ENCODE data around the gene DDC.

DDC gene

GRCh38 chr7:50431316-50431715, 133.9 kb downstream of the DDC start:
- no peak for DNase-seq (ENCODE audit: low read depth, low spot score)
- in situ Hi-C loops (cut with HindIII; ENCODE audit: low sequenced_read_pairs): no loop called here
- TF ChIP-seq CTCF (IDR thresholded peaks at IDR 0.05; ENCODE audit: low read depth, low read length): no peak
- H3K4me3 ChIP-seq (ENCODE audit: low read depth, low read length): no peak overlapping the region

GRCh38 chr7:50428911-50429310, 136.3 kb downstream of the DDC start:
- in situ Hi-C loops (cut with HindIII; ENCODE audit: low sequenced_read_pairs): no loop called here
- no peak for DNase-seq (ENCODE audit: low read depth, low spot score)
- TF ChIP-seq CTCF (IDR thresholded peaks at IDR 0.05; ENCODE audit: low read depth, low read length): no peak
- H3K4me3 ChIP-seq (ENCODE audit: low read depth, low read length): no peak overlapping the region

GRCh38 chr7:50427518-50427917, 137.7 kb downstream of the DDC start:
- no peak for TF ChIP-seq CTCF (IDR thresholded peaks at IDR 0.05; ENCODE audit: low read depth, low read length)
- no peak overlapping the region for H3K4me3 ChIP-seq (ENCODE audit: low read depth, low read length)
- in situ Hi-C loops (cut with HindIII; ENCODE audit: low sequenced_read_pairs): no loop called here
- no peak for DNase-seq (ENCODE audit: low read depth, low spot score)

- DNase-seq (ENCODE audit: low read depth, low spot score): no peak
- H3K4me3 ChIP-seq (ENCODE audit: low read depth, low read length): no peak overlapping the region
- in situ Hi-C loops (cut with HindIII; ENCODE audit: low sequenced_read_pairs): no loop called here
- no peak for TF ChIP-seq CTCF (IDR thresholded peaks at IDR 0.05; ENCODE audit: low read depth, low read length)
Measured at GRCh38 chr7:50426280-50427045, 138.7 kb downstream of the DDC start.

GRCh38 chr7:50425318-50425717, 139.9 kb downstream of the DDC start:
- no peak for TF ChIP-seq CTCF (IDR thresholded peaks at IDR 0.05; ENCODE audit: low read depth, low read length)
- no peak for DNase-seq (ENCODE audit: low read depth, low spot score)
- H3K4me3 ChIP-seq (ENCODE audit: low read depth, low read length): no peak overlapping the region
- in situ Hi-C loops (cut with HindIII; ENCODE audit: low sequenced_read_pairs): no loop called here

GRCh38 chr7:50423860-50424259, 141.3 kb downstream of the DDC start:
- TF ChIP-seq CTCF (IDR thresholded peaks at IDR 0.05; ENCODE audit: low read depth, low read length): no peak
- no peak for DNase-seq (ENCODE audit: low read depth, low spot score)
- H3K4me3 ChIP-seq (ENCODE audit: low read depth, low read length): no peak overlapping the region
- in situ Hi-C loops (cut with HindIII; ENCODE audit: low sequenced_read_pairs): no loop called here
